Activated T-cell treated with anti-CD3 and anti-CD28 coated beads for 4 hours (primary cell): Measurements from ENCODE around the gene ANKRD11.
"Not testable (repeated sequence)": the region's sequence is repeated elsewhere in the genome, so short reads cannot be mapped to it uniquely, and the experiment has no call there.

Source experiments
- DNase-seq: peaks from one replicate; pipeline ENCODE4 v3.0.0-alpha.2; 2020

ANKRD11 gene

DNA sequence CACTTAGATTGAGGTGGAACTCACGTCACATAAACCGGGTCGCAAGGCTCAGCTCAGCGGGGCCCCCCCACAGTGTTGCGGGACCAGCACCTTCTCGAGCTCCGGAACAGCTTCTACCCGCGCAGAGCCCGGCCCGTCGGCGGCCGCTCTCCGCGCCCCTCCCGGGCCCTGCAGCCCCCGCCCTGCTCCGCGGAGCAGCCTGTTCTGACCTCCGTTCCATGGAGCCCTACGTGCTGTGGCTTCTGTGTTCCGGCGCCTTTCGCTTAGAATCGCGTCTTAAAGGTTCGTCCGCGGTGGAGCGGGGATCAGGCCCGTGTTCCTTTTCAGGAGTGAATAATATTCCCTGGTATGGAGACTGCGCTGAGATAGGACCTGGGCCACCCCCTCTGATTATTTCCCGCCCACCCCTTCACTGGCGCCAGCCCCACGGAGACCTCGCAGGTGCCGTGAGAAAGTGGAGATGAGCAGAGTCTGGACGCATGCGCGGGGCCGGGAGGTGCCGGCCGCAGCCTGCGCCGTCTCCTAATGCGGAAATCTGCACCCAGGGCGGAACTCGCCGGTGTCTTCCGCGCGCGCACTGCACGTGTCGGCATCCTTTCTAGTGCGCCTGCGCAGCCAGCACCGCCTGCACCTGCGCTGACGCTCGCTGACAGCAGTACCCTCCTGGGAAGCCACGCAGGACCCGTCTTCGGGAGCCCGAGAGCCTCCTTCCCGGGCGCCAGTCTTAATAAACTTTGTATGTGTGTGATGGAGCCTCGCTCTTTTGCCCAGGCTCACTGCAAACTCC lies 242.0 kb downstream of the ANKRD11 start:
- DNase-seq: no peak

- DNase-seq: not testable (repeated sequence)
These were observed 242.7 kb downstream of the ANKRD11 start for GRCh38 chr16:89247734-89248075.

DNA sequence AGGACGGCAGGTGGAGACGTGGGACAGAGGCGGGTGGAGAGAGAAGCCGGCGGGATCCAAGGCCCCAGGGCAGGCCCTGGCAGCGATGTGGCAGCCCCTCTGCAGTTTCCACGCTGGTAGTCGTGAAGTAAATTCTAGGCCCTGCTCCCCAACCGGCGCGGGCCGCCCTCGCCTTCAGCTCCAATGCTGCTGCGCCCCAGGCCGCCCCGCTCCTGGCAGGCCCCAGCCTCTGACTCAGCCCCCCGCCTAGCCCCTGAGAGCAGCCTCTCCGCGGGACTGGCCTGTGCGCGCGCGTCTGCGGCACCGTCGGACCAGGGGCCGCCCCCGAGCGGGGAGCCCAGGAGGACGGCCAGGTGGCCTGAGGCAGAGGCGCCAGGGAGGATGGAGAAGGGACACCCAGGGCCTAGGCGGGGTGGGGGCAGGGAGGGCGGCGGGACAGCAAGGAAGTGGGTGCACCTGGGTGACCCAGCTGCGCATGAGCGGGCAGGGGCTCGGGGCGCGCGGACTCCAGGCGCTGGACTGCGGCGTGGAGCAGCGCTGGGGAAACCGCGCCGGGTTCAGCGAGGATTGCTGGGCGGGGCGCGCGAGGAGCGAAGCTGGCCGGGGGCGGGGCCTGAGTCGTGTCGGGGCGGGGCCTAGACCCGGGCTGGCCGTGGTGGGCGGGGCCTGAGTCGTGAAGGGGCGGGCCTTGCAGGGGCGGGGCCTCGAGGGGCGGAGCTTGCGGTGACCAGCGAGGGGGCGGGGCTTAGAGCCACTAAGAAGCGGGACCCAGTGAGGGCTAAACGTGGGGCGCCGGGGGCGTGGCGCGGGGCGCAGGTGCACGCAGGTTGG lies 243.2 kb downstream of the ANKRD11 start:
- DNase-seq: peak; percentile 98

DNA sequence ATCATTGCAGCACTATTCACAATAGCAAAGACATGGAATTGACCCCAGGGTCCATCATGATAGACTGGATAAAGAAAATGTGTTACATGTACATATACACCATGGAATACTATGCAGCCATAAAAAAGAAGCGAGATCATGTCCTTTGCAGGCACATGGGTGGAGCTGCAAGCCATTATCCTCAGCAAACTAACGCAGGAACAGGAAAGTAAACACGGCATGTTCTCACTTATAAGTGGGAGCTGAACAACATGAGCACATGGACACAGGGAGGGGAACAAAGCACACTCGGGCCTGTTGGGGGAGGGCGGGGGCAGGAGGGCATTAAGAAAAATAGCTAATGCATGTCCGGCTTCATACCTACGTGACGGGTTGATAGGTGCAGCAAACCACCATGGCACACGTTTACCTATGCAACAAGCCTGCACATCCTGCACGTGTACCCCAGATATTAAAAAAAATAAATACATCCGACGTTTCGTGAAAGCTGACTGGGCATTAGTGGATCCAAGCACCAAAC lies 243.9 kb downstream of the ANKRD11 start:
- DNase-seq: no peak

DNA sequence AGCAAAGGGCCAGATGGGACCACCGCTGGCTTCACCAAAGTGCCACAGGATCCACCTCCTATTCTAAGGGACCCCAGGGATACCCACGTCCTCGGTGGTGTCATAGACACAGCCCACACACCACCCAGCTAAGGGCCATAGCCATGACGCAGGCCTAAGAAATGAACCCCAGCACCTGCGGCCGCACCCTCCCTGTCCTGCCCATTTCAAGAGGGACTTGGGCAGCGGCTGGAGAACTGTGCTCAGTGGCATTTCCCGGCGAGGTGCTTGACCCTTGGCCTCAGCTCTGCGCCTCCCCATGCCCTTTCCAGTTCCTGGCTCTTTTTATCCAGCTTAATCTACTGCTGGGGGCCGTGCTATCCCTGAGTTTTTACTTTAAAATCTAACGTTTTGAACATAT lies 245.6 kb downstream of the ANKRD11 start:
- no peak for DNase-seq

DNA sequence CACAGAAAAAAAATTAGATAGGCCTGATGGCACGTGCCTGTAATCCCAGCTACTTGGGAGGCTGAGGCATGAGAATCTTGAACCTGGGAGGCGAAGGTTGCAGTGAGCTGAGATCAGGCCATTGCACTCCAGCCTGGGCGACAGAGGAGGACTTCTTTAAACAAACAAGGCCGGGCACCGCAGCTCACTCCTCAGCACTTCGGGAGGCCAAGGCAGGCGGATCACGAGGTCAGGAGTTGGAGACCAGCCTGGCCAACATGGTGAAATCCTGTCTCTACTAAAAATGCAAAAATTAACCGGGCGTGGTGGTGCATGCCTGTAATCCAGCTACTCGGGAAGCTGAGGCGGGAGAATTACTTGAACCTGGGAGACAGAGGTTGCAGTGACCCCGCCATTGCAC lies 246.1 kb downstream of the ANKRD11 start:
- not testable (repeated sequence) for DNase-seq

GRCh38 chr16:89243664-89244063 lies 246.7 kb downstream of the ANKRD11 start:
- DNase-seq: no peak

DNA sequence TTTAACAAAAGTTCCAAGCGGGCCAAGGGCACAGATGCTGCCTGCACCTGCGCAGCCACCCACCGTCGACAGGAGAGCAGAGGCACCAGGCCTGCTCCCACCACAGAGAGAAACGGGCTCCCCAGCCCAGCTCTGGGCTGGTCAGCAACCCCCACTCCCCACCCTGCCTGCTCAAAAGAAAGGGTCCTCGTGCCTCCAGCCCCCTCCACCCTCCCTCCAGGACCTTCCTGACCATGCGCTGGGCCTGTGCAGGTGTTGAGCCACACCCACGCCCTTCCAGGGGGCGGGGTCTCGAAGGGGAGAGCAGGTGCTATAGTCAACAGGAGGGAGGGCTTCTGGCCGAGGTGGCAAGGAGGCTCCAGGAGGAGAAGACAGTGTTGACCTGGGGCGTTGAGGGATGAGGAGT lies 247.6 kb downstream of the ANKRD11 start:
- DNase-seq: no peak

GRCh38 chr16:89241187-89242007 lies 249.0 kb downstream of the ANKRD11 start:
- DNase-seq: peak; percentile 55

DNA sequence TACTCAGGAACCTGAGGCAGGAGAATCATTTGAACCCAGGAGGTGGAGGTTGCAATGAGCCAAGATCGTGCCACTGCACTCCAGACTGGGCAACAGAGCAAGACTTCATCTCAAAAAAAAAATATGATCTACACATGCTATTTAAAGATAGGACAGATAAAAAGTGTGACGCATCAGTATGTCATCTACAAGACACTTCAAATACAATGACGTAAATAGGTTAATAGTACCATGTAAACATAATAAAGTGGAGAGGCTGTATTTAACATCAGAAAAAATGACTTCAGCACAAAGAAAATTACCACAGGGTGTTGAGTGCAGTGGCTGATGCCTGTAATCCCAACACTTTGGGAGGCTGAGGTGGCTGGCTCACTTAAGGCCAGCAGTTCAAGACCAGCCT lies 252.6 kb downstream of the ANKRD11 start:
- no peak for DNase-seq

DNA sequence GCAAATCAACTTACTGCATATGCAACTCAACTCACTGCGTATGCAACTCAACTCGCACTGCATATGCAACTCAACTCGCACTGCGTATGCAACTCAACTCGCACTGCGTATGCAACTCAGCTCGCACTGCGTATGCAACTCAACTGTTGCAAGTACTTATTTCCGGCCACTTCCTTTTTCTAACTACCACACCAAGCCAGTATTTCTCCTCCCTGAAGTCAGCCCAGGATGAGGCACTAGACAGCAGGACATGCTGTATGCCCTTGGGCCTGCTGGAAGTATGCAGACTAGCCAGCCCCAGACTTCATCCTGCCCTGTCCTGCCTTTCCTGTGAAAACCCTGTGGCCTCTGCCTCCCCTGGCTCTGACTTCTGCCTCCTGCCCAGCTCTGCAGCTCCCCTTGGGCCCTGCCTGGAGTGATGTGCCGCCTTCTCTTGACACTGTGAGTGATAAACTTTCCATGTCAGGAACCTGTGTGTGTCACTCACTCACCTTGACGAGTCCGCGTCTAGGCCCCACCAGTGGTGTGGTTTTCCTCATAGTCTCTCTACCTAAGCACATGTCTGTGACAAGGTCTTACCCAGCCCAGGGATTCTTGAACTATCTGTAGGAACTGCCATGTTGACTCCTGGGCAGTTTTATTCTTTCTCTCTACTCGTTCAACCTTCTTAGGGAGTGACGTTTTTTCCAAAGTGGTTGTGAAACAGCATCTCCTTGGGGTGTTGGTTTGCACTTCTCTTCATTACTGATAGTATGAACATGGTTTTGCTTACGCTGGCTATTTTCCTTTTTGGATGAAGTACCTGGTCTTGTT lies 256.5 kb downstream of the ANKRD11 start:
- DNase-seq: no peak

DNA sequence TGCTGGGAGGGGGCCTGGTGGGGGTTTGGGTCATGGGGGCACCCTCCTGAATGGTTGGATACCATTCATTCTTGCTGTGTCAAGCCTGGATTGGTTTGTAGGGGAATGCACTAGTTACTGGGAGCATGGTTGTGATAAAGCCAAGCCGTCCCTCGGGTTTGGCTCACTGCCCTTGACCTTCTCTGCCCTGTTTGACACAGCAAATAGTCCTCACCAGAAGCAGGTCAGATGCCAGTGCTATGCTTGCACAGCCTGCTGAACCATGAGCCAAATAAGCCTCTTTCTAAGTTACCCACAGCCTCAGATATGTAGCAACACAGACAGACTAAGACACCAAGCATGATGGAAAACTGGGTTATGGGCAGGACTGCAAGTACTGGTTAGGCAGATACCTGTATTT lies 258.3 kb downstream of the ANKRD11 start:
- DNase-seq: no peak

- DNase-seq: no peak
These were observed 260.1 kb downstream of the ANKRD11 start for GRCh38 chr16:89230255-89230654.

- no peak for DNase-seq
These were observed 265.7 kb downstream of the ANKRD11 start for GRCh38 chr16:89224665-89225064.

DNA sequence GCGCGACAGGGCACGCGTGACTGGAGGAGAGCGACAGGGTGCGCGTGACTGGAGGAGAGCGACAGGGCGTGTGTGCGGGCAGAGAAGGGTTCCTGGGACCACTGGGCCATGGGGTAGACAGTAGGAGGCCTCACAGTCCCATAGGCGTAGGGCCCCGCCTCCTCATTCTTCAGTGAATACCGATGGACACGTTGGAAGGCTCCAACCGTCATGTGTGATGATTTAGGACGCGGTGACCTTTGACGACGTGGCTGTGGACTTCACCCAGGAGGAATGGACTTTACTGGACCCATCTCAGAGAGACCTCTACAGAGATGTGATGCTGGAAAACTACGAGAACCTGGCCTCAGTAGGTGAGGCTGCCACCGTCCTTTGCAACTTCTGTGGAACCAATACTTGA lies 267.4 kb downstream of the ANKRD11 start:
- DNase-seq: no peak

- no peak for DNase-seq
These were observed 268.8 kb downstream of the ANKRD11 start for GRCh38 chr16:89221604-89222003.

- DNase-seq: no peak
These were observed 271.0 kb downstream of the ANKRD11 start for GRCh38 chr16:89219365-89219764.
